DOHH2 (cell line): ENCODE data around the gene NRGN.

Experiments used
- EZH2phosphoT487 ChIP-seq: fragments of 200-600 bp; sonication (generic); IDR thresholded peaks from 2 replicates; pipeline ENCODE4 v1.6.1; 2017; ENCODE audit warnings: borderline replicate concordance, mild to moderate bottlenecking, antibody characterized with exemption, low read length, moderate library complexity, mixed read lengths
- TF ChIP-seq, protein P1 (sequence below): fragments of 200-600 bp; sonication (generic); IDR thresholded peaks from one replicate; pipeline ENCODE4 v1.5.1; 2014; ENCODE audit warnings: antibody characterized with exemption, mild to moderate bottlenecking, low read depth, low read length; ENCODE audit not compliant: poor library complexity, severe bottlenecking

DNA sequence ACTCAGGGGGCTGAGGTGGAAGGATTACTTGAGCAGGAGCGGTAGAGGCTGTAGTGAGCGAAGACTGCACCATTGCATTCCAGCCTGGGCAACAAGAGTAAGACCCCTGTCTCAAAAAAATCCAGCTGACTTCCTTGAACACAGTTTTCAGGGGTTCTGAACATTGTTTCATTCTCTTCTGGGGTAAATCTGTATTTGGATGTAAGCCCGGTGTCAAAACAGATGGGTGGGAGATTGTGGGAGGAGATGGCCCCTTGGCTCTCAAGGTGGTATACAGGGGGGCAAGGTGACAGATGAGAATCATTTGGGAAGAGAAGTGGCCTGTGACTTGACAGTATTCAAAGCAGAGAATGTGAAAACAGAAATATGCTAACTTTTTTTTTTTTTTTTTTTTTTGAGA is 17.6 kb downstream of the NRGN start:
- TF ChIP-seq EZH2phosphoT487: no peak
- TF ChIP-seq, protein P1, sequence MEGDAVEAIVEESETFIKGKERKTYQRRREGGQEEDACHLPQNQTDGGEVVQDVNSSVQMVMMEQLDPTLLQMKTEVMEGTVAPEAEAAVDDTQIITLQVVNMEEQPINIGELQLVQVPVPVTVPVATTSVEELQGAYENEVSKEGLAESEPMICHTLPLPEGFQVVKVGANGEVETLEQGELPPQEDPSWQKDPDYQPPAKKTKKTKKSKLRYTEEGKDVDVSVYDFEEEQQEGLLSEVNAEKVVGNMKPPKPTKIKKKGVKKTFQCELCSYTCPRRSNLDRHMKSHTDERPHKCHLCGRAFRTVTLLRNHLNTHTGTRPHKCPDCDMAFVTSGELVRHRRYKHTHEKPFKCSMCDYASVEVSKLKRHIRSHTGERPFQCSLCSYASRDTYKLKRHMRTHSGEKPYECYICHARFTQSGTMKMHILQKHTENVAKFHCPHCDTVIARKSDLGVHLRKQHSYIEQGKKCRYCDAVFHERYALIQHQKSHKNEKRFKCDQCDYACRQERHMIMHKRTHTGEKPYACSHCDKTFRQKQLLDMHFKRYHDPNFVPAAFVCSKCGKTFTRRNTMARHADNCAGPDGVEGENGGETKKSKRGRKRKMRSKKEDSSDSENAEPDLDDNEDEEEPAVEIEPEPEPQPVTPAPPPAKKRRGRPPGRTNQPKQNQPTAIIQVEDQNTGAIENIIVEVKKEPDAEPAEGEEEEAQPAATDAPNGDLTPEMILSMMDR: no peak
